HG03432 (cell line): Measurements from ENCODE around the gene LCN10.
"Not testable (repeated sequence)": the region's sequence is repeated elsewhere in the genome, so short reads cannot be mapped to it uniquely, and the experiment has no call there.

Experiments used
- ATAC-seq: cut with Tn5 transposase; IDR thresholded peaks from one replicate; pipeline ENCODE4 v1.9.1; 2021; ENCODE audit warnings: mild to moderate bottlenecking, moderate library complexity; ENCODE audit not compliant: unreplicated experiment

The LCN10 gene

DNA sequence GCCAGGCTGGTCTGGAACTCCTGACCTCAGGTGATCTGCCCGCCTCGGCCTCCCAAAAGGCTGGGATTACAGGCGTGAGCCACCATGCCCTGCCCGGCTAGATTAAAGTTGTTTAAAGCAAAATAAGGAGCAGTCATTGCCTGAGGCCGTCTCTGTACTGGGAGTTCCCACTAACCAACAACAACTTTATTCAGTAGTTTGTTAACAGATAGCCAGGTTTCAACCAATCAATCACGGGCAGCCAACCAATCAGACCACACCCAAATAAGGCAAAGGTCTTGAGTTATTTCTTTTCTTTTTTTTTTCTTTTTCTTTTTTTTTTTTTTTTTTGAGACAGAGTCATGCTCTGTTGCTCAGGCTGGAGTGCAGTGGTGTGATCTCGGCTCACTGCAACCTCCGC lies 38.0 kb downstream of the LCN10 start:
- ATAC-seq, result not testable (repeated sequence)

- ATAC-seq, result no peak
Observed at GRCh38 chr9:136703276-136703860, 39.4 kb downstream of the LCN10 start.

DNA sequence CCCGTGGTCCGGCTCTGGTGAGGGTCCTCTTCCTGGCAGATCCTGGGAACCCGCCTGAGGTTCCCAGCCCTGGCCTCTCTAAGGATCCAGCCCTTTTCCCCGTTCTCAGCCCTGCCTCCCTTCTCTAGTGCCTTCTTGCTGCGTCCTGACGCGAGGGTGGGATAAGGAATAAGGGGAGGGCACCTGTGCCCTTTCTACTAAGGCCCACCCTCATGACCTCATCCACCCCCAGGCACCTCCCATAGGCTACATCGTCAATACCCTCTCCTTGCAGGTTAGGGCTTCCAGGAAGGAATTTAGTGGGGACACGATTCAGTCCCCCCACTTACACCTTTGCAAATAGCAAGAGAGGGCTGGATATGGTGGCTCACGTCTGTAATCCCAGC lies 41.1 kb downstream of the LCN10 start:
- ATAC-seq, result no peak

- ATAC-seq, result no peak
Observed at GRCh38 chr9:136700959-136701667, 41.6 kb downstream of the LCN10 start.

DNA sequence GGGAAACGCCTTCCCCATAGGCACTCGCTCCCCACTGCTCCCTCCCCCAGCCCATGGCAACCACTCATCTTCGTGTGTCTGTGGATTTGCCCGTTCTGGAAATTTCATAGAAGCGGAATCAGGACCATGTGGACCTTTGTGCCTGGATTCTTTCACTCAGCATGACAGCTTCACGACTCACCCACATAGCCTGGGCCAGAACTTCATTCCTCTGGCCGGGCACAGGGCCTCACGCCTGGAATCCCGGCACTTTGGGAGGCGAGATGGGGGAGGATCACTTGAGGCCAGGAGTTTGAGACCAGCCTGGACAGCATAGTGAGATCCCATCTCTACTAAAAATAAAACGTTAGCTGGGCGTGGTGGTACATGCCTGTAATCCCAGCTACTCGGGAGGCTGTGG lies 42.4 kb downstream of the LCN10 start:
- no peak for ATAC-seq

DNA sequence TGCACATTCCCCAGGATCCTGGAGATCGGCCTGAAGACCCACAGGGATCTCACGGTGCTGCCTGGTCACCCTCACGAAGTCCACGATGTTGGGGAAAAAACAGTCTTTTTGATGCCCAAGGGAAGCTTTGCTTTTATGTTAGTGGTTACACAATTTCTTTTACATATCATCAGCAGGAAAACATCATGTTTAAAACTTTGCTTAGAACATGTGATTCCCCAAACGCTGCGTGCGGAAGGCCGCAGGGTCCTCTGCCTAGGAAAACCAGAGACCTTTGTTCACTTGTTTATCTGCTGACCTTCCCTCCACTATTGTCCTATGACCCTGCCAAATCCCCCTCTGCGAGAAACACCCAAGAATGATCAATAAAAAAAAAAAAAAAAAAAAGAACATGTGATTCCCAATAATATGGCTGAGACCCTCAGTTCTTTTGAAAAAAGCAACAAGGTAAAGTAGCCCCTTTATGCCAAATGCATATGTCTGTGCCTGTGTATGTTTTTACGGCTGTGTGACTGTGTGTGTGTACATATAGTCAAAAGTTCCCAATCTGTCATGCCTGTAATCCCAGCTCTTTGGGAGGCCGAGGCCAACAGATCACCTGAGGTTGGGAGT lies 44.0 kb downstream of the LCN10 start:
- no peak for ATAC-seq

- no peak for ATAC-seq
Observed at GRCh38 chr9:136697821-136698526, 44.8 kb downstream of the LCN10 start.

DNA sequence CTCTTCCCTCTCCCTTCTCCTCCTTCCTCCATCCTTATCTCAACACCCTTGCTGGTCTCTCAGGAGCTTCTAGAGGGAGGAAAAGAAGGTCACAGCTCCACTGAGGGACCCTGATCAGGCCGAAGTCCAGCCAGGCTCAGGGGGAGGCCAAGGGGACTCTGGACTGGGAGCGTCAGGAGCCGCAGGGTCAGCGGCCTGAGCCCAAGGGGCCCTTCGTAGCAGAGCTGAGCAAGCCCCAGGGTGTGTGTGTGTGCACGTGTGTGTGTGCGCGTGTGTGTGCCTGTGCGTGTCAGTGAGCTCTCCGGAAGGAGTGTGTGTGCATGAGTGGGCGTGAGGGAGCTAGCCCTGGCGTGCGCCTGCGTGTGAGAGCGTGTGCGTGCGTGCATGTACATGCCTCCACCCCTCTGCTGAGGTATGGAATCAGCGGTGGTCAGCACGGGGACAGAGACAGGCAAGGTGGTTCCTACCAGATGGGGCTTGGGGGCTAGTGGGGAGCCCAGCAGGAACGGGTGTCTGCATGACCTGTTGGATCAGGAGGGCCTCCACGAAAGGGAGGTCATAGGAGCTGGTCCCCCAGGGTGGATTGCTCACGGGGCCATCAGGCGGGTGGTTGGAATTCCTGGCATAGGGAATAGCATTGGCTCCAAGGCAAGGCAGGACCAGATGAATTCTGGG lies 45.5 kb downstream of the LCN10 start:
- ATAC-seq, result no peak

GRCh38 chr9:136696502-136696901 lies 46.2 kb downstream of the LCN10 start:
- ATAC-seq, result no peak

GRCh38 chr9:136695955-136696354 lies 46.8 kb downstream of the LCN10 start:
- ATAC-seq, result no peak

DNA sequence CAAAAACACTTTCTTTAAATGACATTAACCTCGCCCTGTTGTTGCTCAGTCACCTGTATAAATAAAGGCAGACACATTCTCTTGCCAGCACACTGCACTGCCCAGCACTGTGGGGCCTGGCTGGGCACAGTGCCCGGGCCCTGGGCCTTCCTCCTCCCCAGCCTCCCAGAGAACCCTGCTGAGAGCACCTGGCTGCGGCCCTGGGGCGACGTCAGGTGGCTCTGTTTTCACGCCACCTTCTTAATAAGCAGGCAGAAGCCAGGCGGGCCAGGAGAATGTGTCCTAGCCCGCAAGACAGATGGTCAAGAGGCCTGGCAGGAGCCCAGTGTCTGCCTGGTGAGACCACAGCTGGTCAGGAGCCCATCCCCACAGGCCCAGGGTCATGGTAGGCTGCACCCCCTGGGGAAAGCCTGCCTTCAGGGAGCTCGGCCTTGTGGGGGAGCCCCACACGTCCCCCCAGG lies 47.3 kb downstream of the LCN10 start:
- ATAC-seq, result no peak

GRCh38 chr9:136694872-136695247 lies 47.9 kb downstream of the LCN10 start:
- no peak for ATAC-seq

GRCh38 chr9:136694163-136694871 lies 48.4 kb downstream of the LCN10 start:
- no peak for ATAC-seq

DNA sequence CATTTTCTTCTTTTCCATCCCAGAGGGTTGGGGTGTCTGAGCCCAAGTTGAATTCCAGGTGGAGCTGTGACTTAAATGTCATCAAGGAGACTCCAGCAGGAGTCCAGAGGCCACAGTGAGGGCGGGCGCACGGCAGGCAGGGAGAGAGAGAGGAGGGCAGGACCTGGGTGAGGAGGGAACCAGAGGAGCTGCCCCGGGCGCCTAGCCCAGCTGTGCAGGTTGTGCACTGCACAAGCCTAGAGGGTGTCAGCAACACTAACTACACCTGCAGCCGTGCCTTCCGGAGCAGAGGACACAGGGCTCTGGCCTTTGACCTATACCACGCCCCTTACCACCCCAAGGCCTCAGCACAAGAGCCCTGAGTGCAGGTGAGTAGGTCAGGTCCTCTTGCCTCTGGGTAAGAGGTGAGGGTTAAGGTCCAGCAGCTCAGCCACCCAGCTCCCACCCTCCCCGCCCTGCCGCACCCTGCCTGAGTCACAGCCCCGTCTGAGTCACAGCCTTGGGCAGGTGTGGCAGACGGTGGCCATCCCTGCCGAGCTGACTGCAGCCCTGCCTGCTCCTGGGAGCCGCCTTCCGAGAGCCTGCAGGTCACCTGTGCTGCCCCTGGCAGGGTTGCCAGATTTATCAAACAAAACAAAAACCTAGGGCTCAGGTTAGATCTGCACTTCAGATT lies 49.1 kb downstream of the LCN10 start:
- ATAC-seq, result no peak

DNA sequence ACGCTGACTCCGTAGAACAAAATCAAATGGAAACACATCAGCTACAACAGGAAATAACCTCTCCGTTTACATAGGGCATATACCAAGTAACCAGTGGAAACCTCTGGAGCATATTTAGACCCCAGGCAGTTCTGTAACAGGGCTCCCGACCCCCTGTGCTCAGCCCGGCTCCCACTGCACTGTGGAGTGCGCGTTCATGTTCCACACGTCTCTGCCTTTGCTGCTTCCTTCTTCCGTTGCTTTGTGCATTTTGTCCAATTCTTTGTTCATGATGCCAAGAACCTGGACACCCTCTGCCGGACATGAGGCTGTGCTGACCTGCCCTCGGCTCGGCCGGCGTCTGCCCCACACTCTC lies 49.6 kb downstream of the LCN10 start:
- no peak for ATAC-seq

DNA sequence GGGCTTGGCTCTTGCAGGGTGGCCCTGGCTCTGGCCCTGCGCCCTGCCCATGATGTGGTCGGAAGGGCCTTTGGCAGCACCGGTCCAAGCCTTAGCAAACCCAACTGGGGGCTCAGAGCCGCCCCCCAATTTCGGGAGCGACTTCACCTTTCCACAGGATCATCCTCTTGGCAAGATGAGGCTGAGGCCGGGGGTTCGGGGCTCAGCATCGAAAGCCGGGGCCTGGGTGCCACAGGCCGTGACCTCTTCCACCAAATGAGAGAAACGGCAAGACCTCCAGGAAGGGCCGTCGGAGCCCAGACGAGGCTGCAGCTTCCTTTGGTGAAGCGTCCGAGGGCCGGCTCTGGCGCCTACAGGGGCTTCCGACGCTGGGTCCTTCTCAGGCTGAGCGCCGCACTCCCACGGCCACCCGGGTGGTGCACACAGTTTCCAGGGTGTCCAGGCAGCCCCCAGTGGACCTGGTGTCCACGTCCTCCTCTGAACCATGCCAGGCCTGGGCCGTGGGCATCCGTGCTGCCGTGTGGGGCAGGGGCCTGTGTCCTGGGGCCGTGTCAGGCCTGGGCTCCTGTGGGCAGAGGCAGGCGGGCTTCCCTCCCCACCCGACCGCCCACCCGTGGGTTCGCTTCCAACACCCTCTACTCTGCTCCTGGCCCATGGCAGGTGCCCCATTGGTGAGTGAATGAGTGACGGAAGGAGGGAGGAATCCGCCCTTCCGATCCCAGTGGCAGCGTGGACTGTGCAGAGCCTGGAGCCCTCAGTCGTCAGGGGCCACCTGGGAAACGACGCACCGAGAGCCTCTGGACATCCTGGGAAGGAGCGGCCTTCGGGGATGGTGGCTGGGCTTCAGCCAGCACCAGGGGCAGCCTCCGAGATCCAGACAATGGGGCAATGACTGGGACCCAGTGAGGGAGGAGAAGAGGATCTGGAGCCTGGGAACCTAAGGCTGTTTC lies 50.3 kb downstream of the LCN10 start:
- ATAC-seq, result no peak

DNA sequence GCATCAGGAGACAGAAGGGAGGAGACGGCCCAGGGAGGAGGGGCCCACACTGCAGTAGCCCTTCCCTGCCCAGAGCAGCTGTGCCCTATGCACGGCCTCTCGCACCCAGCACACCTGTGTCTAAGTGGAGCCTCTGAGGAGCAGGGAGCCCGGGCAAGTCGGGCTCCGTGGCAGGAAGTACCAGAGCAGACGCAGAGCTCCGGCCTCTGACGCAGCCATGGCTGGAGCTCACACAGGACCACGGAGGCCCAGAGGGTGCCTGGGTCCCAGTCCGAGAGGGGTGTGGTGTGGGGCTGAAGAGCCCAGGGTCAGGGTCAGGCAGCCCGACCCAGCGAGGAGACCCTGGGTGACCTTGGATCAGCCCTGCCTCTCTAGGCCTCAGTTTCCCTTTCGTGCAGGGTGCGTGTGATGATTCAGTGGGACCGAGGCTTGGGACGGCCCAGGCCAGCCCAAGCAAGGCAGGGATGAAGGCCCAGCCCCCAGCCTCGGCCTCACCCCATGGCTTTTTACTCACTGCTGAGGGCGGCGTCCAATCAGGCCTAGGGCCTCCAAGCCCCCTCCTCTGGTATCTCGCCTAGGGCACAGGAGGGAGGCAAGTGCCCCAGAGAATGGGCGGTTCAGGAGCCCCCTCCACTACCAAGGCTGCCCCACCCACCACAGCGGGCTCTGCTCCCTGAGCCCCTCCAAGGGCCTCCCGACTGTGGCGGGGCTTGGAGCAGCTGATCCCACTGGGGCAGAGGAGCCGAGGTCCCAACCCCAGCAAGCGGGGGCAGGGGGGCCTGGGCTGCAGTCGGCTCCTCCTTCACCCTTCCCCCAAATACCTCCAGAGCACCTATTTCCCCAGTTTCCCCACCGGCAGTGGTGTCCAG lies 51.2 kb downstream of the LCN10 start:
- ATAC-seq, result no peak

- no peak for ATAC-seq
Observed at GRCh38 chr9:136690806-136691261, 51.9 kb downstream of the LCN10 start.
